ENCODE results near the gene TRPM2.

The TRPM2 gene

DNA sequence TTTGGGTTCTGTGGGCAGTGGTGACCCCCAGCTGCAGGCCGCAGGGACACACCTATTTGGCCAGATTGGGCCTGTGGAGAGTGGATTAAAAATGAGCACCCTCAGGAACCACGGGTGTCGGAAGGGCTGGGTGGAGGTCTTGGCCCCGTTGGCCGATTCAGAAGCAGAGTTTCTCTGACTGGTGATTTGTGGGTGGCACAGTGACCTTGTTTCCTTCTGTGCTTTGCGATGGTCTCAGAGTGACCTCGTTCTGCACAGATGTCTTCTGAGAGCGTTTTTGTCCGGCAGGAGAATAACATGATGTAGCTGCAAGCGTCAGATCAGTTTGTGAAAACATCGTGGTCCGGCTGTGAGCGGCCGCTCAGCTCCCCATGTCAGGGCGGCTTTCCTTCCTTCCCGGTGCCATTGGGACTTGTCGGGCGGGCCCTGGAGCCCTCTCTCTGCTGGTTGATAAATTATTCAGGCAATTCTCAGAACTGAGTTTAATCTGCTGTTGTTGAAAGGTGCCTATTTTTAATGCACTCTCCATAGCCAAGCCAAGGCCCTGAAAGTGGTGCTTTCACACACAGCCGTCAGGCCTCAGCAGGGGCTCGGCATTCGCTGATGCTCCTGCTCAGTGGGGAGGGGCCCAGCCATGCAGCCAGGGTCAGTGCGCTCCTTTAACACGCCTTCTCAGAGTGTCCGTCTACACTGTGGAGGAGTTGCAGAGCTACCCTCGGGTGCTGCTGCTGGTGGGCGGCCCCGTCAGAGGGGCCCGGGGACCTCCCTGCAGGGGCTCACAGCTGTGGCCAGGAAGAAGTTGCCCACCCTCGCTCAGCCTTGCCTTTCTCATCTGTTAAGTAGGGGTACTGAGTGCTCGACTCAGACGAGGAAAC, 26.8 kb downstream of the TRPM2 start:
- Histone ChIP-seq H3K27ac (ENCODE audit: low read depth, low read length) (no peak overlapping the region), H3K27me3 (ENCODE audit: control insufficient read depth, insufficient read depth, low read length) (no peaks in the 10 kb centered on the region; the same call in 1 of the 2 replicates), H3K4me1 (ENCODE audit: control insufficient read depth, insufficient read depth, low read length) (peaks cover 13% of the 10 kb centered on the region; the same call in 1 of the 2 replicates), H3K9ac (ENCODE audit: low read length) (no peak overlapping the region), H3K4me3 (ENCODE audit: low read depth, low read length) (no peak overlapping the region), H3K36me3 (ENCODE audit: control insufficient read depth, insufficient read depth, low read length) (no peaks in the 10 kb centered on the region), H3K9me3 (ENCODE audit: control insufficient read depth, insufficient read depth, low read depth, low read length) (peaks cover 19% of the 10 kb centered on the region)

GRCh38 chr21:44380876-44381275, 27.5 kb downstream of the TRPM2 start:
- Histone ChIP-seq H3K9ac (ENCODE audit: low read length) (no peak overlapping the region), H3K36me3 (ENCODE audit: control insufficient read depth, insufficient read depth, low read length) (no peaks in the 10 kb centered on the region), H3K27ac (ENCODE audit: low read depth, low read length) (no peak overlapping the region), H3K27me3 (ENCODE audit: control insufficient read depth, insufficient read depth, low read length) (no peaks in the 10 kb centered on the region; the same call in 1 of the 2 replicates), H3K9me3 (ENCODE audit: control insufficient read depth, insufficient read depth, low read depth, low read length) (peaks cover 19% of the 10 kb centered on the region), H3K4me1 (ENCODE audit: control insufficient read depth, insufficient read depth, low read length) (peaks cover 13% of the 10 kb centered on the region; the same call in 1 of the 2 replicates), H3K4me3 (ENCODE audit: low read depth, low read length) (no peak overlapping the region)

DNA sequence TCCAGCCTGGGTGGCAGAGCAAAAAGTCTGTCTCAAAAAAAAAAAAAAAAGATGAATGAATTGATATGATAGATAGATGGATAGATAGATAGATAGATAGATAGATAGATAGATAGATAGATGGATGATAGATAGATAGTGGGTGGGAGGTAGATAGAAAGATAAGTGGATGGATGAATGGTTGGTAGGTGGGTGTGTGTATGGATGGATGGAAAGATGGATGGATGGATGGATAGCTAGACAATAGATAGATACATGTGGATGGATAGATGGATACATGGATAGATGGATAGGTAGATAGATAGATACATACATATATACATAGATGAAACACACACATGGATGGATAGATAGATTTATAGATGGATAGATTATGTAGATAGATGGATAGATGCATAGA, 28.5 kb downstream of the TRPM2 start:
- peaks cover 13% of the 10 kb centered on the region; the same call in 1 of the 2 replicates for H3K4me1 ChIP-seq (ENCODE audit: control insufficient read depth, insufficient read depth, low read length)
- H3K27me3 ChIP-seq (ENCODE audit: control insufficient read depth, insufficient read depth, low read length) = no peaks in the 10 kb centered on the region; the same call in 1 of the 2 replicates
- no peak overlapping the region for H3K4me3 ChIP-seq (ENCODE audit: low read depth, low read length)
- no peak overlapping the region for H3K27ac ChIP-seq (ENCODE audit: low read depth, low read length)
- H3K36me3 ChIP-seq (ENCODE audit: control insufficient read depth, insufficient read depth, low read length) = no peaks in the 10 kb centered on the region
- no peak overlapping the region for H3K9ac ChIP-seq (ENCODE audit: low read length)
- peaks cover 24% of the 10 kb centered on the region for H3K9me3 ChIP-seq (ENCODE audit: control insufficient read depth, insufficient read depth, low read depth, low read length)

DNA sequence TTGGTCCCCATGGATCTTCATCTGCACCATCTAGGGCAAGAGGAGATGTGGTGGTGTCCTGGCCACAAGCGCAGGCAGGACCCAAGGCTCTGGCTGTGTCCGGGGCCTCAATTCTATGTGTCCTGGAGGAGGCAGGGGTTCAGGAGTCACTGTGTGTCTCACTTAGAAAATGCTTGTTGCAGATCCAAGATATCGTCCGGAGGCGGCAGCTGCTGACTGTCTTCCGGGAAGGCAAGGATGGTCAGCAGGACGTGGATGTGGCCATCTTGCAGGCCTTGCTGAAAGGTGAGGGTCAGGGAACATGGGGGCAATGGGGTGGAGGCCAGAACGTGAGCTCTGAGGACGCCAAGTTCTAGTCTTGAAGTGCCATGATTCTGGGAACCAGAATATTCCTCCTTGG, 29.1 kb downstream of the TRPM2 start:
- Histone ChIP-seq H3K36me3 (ENCODE audit: control insufficient read depth, insufficient read depth, low read length) (no peaks in the 10 kb centered on the region), H3K9me3 (ENCODE audit: control insufficient read depth, insufficient read depth, low read depth, low read length) (peaks cover 29% of the 10 kb centered on the region), H3K27me3 (ENCODE audit: control insufficient read depth, insufficient read depth, low read length) (no peaks in the 10 kb centered on the region; the same call in 1 of the 2 replicates), H3K27ac (ENCODE audit: low read depth, low read length) (no peak overlapping the region), H3K4me3 (ENCODE audit: low read depth, low read length) (no peak overlapping the region), H3K9ac (ENCODE audit: low read length) (no peak overlapping the region), H3K4me1 (ENCODE audit: control insufficient read depth, insufficient read depth, low read length) (peaks cover 13% of the 10 kb centered on the region; the same call in 1 of the 2 replicates)

- Histone ChIP-seq H3K9me3 (ENCODE audit: control insufficient read depth, insufficient read depth, low read depth, low read length) (peaks cover 33% of the 10 kb centered on the region), H3K4me3 (ENCODE audit: low read depth, low read length) (no peak overlapping the region), H3K27ac (ENCODE audit: low read depth, low read length) (no peak overlapping the region), H3K27me3 (ENCODE audit: control insufficient read depth, insufficient read depth, low read length) (no peaks in the 10 kb centered on the region; the same call in 1 of the 2 replicates), H3K4me1 (ENCODE audit: control insufficient read depth, insufficient read depth, low read length) (peaks cover 12% of the 10 kb centered on the region; the same call in 1 of the 2 replicates), H3K36me3 (ENCODE audit: control insufficient read depth, insufficient read depth, low read length) (no peaks in the 10 kb centered on the region), H3K9ac (ENCODE audit: low read length) (no peak overlapping the region)
Measured at GRCh38 chr21:44383216-44383615, 29.8 kb downstream of the TRPM2 start.

- Histone ChIP-seq H3K9ac (ENCODE audit: low read length) (no peak overlapping the region), H3K36me3 (ENCODE audit: control insufficient read depth, insufficient read depth, low read length) (no peaks in the 10 kb centered on the region), H3K27me3 (ENCODE audit: control insufficient read depth, insufficient read depth, low read length) (no peaks in the 10 kb centered on the region), H3K9me3 (ENCODE audit: control insufficient read depth, insufficient read depth, low read depth, low read length) (peaks cover 38% of the 10 kb centered on the region), H3K27ac (ENCODE audit: low read depth, low read length) (no peak overlapping the region), H3K4me3 (ENCODE audit: low read depth, low read length) (no peak overlapping the region), H3K4me1 (ENCODE audit: control insufficient read depth, insufficient read depth, low read length) (peaks cover 9% of the 10 kb centered on the region; the same call in 1 of the 2 replicates)
Measured at GRCh38 chr21:44384968-44385367, 31.5 kb downstream of the TRPM2 start.

GRCh38 chr21:44389335-44389734, 35.9 kb downstream of the TRPM2 start:
- Histone ChIP-seq H3K9ac (ENCODE audit: low read length) (no peak overlapping the region), H3K27me3 (ENCODE audit: control insufficient read depth, insufficient read depth, low read length) (no peaks in the 10 kb centered on the region)

GRCh38 chr21:44390886-44391285, 37.5 kb downstream of the TRPM2 start:
- Histone ChIP-seq H3K9ac (ENCODE audit: low read length) (no peak overlapping the region), H3K9me3 (ENCODE audit: control insufficient read depth, insufficient read depth, low read depth, low read length) (peaks cover 30% of the 10 kb centered on the region), H3K27ac (ENCODE audit: low read depth, low read length) (no peak overlapping the region), H3K36me3 (ENCODE audit: control insufficient read depth, insufficient read depth, low read length) (no peaks in the 10 kb centered on the region), H3K4me3 (ENCODE audit: low read depth, low read length) (no peak overlapping the region), H3K27me3 (ENCODE audit: control insufficient read depth, insufficient read depth, low read length) (no peaks in the 10 kb centered on the region), H3K4me1 (ENCODE audit: control insufficient read depth, insufficient read depth, low read length) (no peaks in the 10 kb centered on the region)

More at GRCh38 chr21:44389335-44389734, 35.9 kb downstream of the TRPM2 start:
- Histone ChIP-seq H3K9me3 (ENCODE audit: control insufficient read depth, insufficient read depth, low read depth, low read length) (peaks cover 43% of the 10 kb centered on the region), H3K4me3 (ENCODE audit: low read depth, low read length) (no peak overlapping the region), H3K4me1 (ENCODE audit: control insufficient read depth, insufficient read depth, low read length) (no peaks in the 10 kb centered on the region), H3K36me3 (ENCODE audit: control insufficient read depth, insufficient read depth, low read length) (no peaks in the 10 kb centered on the region), H3K27ac (ENCODE audit: low read depth, low read length) (no peak overlapping the region)

DNA sequence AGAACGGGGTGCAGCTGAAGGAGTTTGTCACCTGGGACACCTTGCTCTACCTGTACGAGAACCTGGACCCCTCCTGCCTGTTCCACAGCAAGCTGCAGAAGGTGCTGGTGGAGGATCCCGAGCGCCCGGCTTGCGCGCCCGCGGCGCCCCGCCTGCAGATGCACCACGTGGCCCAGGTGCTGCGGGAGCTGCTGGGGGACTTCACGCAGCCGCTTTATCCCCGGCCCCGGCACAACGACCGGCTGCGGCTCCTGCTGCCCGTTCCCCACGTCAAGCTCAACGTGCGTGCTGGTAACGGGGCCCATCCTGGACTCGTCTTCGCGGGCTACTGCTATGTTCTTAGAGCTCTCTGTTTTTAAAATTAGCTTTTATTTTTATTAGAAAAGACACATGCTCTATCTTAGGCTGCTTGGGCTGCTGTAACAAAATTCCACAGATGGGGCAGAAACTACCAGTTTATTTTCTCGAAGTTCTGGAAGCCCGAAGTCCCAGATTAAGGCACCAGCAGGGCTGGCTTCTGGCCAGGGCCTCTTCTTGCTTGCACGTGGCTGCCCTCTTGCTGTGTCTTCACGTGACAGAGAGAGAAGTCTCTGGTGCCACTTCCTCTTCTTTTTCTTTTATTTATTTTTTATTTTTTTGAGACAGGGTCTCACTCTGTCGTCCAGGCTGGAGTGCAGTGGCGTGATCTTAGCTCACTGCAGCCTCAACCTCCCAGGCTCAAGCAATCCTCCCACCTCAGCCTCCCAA, 38.1 kb downstream of the TRPM2 start:
- Histone ChIP-seq H3K27me3 (ENCODE audit: control insufficient read depth, insufficient read depth, low read length) (no peaks in the 10 kb centered on the region), H3K27ac (ENCODE audit: low read depth, low read length) (no peak overlapping the region), H3K4me3 (ENCODE audit: low read depth, low read length) (no peak overlapping the region), H3K36me3 (ENCODE audit: control insufficient read depth, insufficient read depth, low read length) (no peaks in the 10 kb centered on the region), H3K9ac (ENCODE audit: low read length) (no peak overlapping the region), H3K9me3 (ENCODE audit: control insufficient read depth, insufficient read depth, low read depth, low read length) (peaks cover 27% of the 10 kb centered on the region), H3K4me1 (ENCODE audit: control insufficient read depth, insufficient read depth, low read length) (no peaks in the 10 kb centered on the region)

DNA sequence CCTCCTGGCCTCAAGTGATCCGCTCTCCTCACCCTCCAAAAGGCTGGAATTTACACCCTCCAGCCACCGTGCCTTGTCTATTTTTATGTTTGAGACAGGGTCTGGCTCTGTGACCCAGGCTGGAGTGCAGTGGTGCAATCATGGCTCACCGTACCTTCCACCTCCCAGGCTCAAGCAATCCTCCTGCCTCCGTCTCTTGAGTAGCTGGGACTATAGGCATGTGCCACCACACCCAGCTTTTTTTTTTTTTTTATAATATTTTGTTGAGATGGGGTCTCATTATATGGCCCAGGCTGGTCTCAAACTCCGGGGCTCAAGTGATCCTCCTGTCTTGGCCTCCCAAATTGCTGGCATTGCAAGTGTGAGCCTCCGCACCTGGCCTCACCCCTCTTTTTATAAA, 38.8 kb downstream of the TRPM2 start:
- H3K27me3 ChIP-seq (ENCODE audit: control insufficient read depth, insufficient read depth, low read length) = no peaks in the 10 kb centered on the region
- no peak overlapping the region for H3K4me3 ChIP-seq (ENCODE audit: low read depth, low read length)
- H3K9ac ChIP-seq (ENCODE audit: low read length) = no peak overlapping the region
- peaks cover 20% of the 10 kb centered on the region for H3K9me3 ChIP-seq (ENCODE audit: control insufficient read depth, insufficient read depth, low read depth, low read length)
- H3K4me1 ChIP-seq (ENCODE audit: control insufficient read depth, insufficient read depth, low read length) = no peaks in the 10 kb centered on the region
- no peak overlapping the region for H3K27ac ChIP-seq (ENCODE audit: low read depth, low read length)
- no peaks in the 10 kb centered on the region for H3K36me3 ChIP-seq (ENCODE audit: control insufficient read depth, insufficient read depth, low read length)

DNA sequence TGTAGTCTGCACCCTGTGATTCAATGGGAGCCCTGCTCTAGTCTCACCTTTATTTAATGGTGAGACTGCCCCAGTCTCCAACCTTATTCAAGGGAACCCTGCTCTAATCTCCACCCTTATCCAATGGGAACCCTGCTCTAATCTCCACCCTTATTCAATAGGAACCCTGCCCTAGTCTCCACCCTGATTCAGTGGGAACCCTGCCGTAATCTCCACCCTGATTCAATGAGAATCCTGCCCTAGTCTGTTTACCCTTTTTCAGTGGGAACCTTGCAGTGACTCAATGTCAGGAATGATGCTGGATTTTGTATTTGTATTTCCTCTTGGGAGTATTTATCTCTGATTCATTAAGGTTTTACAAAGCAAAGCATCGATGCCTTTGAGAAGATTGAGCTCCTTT, 39.5 kb downstream of the TRPM2 start:
- Histone ChIP-seq H3K9ac (ENCODE audit: low read length) (no peak overlapping the region), H3K9me3 (ENCODE audit: control insufficient read depth, insufficient read depth, low read depth, low read length) (peaks cover 18% of the 10 kb centered on the region), H3K36me3 (ENCODE audit: control insufficient read depth, insufficient read depth, low read length) (no peaks in the 10 kb centered on the region), H3K27ac (ENCODE audit: low read depth, low read length) (no peak overlapping the region), H3K4me1 (ENCODE audit: control insufficient read depth, insufficient read depth, low read length) (no peaks in the 10 kb centered on the region), H3K4me3 (ENCODE audit: low read depth, low read length) (no peak overlapping the region), H3K27me3 (ENCODE audit: control insufficient read depth, insufficient read depth, low read length) (no peaks in the 10 kb centered on the region)

All from HUES6 (cell line).